ENCODE data around the gene IDUA. TPM values are rescaled to one million over a fixed set of nuclear protein-coding genes. Genes with fewer than 3 reads are reported as not detected.

Gene IDUA
- total RNA-seq, 1 donor from 2014 or later = 1.0 TPM

DNA sequence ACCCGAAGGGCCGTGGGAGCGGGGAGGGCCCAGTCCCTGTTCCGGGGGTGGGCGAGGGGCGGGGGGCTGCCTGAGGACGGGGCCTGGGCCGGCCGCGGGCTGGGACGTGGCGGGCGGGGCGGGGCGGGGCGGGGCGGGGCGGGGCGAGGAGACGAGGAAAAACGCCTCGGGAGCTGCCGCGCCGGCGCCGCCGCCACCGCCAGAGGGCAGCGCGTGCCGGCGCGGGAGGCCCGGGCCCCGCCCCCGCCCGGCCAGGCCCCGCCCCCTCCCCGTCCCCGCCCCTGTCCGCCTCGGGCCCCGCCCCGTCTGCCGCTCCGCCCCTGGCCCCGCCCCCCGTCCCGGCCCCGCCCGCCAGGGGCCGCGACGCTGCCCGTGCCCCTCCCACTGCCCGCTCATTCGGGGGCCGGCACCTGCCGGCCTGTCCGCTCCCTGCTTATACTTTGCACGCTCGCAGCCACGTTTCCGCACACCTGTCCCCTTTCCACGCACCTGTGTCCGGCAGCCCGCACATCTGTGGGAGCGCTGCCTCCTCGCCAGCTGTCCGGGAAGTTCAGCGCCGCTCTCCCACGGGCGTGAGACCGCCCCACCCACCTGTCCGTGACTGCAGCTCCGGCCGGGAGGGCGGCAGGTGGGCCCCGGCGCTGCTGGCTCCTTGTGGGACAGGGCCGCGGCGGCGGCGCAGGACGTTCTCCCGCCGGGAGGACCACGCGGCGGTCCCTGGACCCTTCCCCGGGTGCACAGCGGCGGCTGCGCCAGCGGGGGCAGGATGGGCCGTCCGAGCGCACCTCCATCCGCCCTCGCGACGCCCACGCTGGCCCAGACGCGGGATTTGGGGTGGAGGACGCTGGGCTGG lies 22.9 kb downstream of the IDUA start:
- H3K27me3 ChIP-seq (ENCODE audit: control insufficient read depth in 3 of 3, insufficient read depth in 3 of 3, low read length in 3 of 3) = peaks cover 26 to 32% (median 29%) of the 10 kb centered on the region in 3 donors
- H3K9me3 ChIP-seq (ENCODE audit: control insufficient read depth in 3 of 3, low read length in 3 of 3) = no peaks in the 10 kb centered on the region
- H3K4me1 ChIP-seq (ENCODE audit: control insufficient read depth in 3 of 3, insufficient read depth in 3 of 3, low read length in 3 of 3) = peaks cover 10 to 21% (median 20%) of the 10 kb centered on the region in 3 donors
- peak overlapping the region in 2 of 3 donors; percentile 70 to 77 for H3K9ac ChIP-seq (ENCODE audit: low read depth in 1 of 3, low read length in 3 of 3)
- no peaks in the 10 kb centered on the region for H3K36me3 ChIP-seq (ENCODE audit: control insufficient read depth in 3 of 3, insufficient read depth in 3 of 3, low read length in 3 of 3)
- H3K4me3 ChIP-seq (ENCODE audit: low read length in 3 of 3) = peak overlapping the region; percentile 66 to 81 (median 76)
- no peak overlapping the region for H3K27ac ChIP-seq (ENCODE audit: low read depth, low read length)

DNA sequence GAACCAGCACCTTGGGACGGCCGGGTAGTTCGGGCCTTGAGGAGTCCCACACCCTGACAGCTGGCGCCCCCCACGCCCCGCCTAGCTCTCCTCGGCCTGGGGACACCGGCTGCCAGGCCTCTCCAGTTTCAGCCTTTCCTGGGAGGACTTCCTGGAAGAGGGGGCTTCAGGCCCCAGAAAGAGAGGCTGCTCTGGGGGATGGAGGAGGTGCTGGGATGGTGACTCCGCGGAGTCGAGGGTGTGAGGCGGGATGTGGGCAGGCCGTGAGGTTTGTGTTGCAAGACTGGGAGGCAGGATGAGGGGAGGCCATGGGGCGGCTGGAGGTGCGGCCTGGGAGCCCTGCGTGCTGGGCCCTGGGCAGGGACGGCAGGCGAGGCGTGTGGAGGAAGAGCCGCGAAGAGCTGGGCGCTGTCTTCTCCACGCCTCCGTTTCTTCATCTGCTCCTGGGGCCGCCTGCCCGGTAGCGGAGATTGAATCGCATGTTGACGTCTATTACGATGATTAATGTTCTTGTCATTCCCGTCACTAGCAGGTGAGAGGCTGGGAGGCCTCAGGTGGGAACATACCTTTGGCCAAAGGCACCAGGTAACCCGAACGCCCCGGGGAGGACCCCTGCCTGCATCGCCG lies 23.7 kb downstream of the IDUA start:
- H3K4me3 ChIP-seq (ENCODE audit: low read length in 3 of 3) = peak overlapping the region; percentile 54 to 75 (median 73)
- no peaks in the 10 kb centered on the region for H3K36me3 ChIP-seq (ENCODE audit: control insufficient read depth in 3 of 3, insufficient read depth in 3 of 3, low read length in 3 of 3)
- peak overlapping the region in 1 of 3 donors; percentile 62 for H3K9ac ChIP-seq (ENCODE audit: low read depth in 1 of 3, low read length in 3 of 3)
- H3K27me3 ChIP-seq (ENCODE audit: control insufficient read depth in 3 of 3, insufficient read depth in 3 of 3, low read length in 3 of 3) = peaks cover 18 to 25% (median 21%) of the 10 kb centered on the region in 3 donors
- H3K4me1 ChIP-seq (ENCODE audit: control insufficient read depth in 3 of 3, insufficient read depth in 3 of 3, low read length in 3 of 3) = peaks cover 10 to 21% (median 20%) of the 10 kb centered on the region in 3 donors
- H3K9me3 ChIP-seq (ENCODE audit: control insufficient read depth in 3 of 3, low read length in 3 of 3) = no peaks in the 10 kb centered on the region
- no peak overlapping the region for H3K27ac ChIP-seq (ENCODE audit: low read depth, low read length)

DNA sequence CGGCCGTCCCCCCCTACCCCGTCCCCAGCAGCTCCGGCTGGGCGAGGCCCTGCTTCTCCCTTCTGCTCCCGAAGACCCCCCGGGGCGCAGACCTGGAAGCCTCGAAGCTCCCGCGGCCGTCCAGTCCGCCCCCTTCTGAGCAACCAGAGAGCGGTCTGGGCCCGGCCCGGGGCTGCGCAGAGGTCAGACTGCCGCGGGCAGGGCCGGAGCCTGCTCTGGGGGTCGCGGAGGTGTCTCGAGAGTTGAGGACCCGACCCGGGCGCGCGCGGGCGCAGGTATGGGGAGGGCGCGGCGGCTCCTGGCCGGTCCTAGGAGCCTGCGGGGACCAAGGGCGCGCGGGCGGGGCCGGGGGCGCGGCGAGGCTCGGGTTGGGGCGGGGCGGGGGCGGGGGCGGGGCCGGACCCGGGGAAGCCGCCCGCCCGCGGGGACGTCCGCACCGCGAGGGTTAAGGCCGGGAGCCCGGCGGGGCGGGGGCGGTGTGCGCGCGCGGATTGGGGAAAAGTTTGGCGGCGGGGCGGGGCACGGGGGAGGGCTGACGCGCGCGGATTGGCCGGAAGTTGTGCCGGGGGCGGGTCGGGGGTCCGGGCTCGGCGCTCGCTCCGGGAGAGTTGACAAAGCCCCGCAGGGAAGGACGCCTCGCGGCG lies 24.3 kb downstream of the IDUA start, which contains the start of gene FGFRL1:
Gene FGFRL1, plus strand, starts transcription at position 605 of the 644 bp plus-strand sequence. CDS start 860 bp downstream, outside the sequence.
- Histone ChIP-seq H3K9ac (ENCODE audit: low read depth in 1 of 3, low read length in 3 of 3) (peak within 1 kb of the TSS in 2 of 3 donors; percentile 32 to 62), H3K27ac (ENCODE audit: low read depth, low read length) (no peak within 1 kb of the TSS), H3K4me1 (ENCODE audit: control insufficient read depth in 3 of 3, insufficient read depth in 3 of 3, low read length in 3 of 3) (peaks cover 10 to 21% (median 20%) of the 10 kb centered on the region in 3 donors)

DNA sequence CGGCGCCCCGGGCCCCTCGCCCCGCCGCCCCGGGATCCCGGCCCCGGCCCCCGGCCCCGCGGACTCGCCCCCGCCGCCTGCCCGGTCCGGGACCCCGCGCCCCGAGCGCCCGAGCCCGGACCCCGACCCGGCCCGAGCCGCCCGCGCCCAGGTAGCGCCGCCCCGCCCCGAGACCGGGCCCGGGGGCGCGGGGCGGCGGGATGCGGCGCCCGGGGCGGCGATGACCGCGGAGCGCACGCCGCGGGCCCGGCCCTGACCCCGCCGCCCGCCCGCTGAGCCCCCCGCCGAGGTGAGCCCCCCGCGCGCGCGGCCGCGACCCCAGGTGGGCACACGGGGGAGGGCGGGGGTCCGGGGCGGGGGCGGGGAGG lies 24.8 kb downstream of the IDUA start:
- Histone ChIP-seq H3K4me3 (ENCODE audit: low read length in 3 of 3) (no peak overlapping the region), H3K27me3 (ENCODE audit: control insufficient read depth in 3 of 3, insufficient read depth in 3 of 3, low read length in 3 of 3) (peaks cover 13 to 21% (median 15%) of the 10 kb centered on the region in 3 donors)

More for the DNA sequence above, 24.3 kb downstream of the IDUA start, which contains the start of gene FGFRL1:
- Histone ChIP-seq H3K9me3 (ENCODE audit: control insufficient read depth in 3 of 3, low read length in 3 of 3) (no peaks in the 10 kb centered on the region), H3K36me3 (ENCODE audit: control insufficient read depth in 3 of 3, insufficient read depth in 3 of 3, low read length in 3 of 3) (no peaks in the 10 kb centered on the region), H3K27me3 (ENCODE audit: control insufficient read depth in 3 of 3, insufficient read depth in 3 of 3, low read length in 3 of 3) (peaks cover 16 to 23% (median 19%) of the 10 kb centered on the region in 3 donors), H3K4me3 (ENCODE audit: low read length in 3 of 3) (peak within 1 kb of the TSS in 2 of 3 donors; percentile 45 to 75)

DNA sequence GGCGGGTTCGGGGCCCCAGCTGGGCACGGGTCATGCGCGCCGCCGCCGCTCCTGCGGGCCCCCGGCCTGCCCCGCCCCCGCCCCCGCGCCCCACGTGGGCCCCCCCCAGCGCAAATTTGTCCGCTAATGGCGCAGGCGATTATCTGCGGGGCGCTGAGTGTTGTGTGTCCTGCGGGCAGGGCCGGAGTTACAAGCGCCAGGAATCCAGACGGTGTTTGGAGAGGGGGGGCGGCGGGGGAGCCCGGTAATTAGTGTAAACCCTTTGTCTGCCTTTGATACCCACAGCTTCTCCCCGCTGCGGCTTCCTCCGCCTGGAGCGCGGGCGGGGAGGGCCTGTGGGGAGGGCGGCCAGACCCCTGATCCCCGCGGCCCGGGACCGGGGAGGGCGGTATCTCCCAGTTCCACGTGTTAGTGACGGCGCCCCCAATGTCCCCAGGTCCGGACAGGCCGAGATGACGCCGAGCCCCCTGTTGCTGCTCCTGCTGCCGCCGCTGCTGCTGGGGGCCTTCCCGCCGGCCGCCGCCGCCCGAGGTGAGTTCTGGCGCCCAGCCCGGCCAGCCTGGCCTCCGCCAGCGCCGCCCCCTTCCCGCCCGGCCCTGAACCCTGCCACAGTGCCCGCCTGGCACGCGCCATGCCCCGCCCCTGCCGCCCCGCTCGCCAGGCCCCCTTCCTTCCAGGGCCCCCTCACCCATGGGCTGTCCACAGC lies 25.3 kb downstream of the IDUA start:
- peak overlapping the region in 2 of 3 donors; percentile 43 to 45 for H3K4me3 ChIP-seq (ENCODE audit: low read length in 3 of 3)
- peak overlapping the region in 2 of 3 donors; percentile 32 to 40 for H3K9ac ChIP-seq (ENCODE audit: low read depth in 1 of 3, low read length in 3 of 3)
- H3K36me3 ChIP-seq (ENCODE audit: control insufficient read depth in 3 of 3, insufficient read depth in 3 of 3, low read length in 3 of 3) = no peaks in the 10 kb centered on the region
- H3K27ac ChIP-seq (ENCODE audit: low read depth, low read length) = no peak overlapping the region
- H3K9me3 ChIP-seq (ENCODE audit: control insufficient read depth in 3 of 3, low read length in 3 of 3) = no peaks in the 10 kb centered on the region
- H3K4me1 ChIP-seq (ENCODE audit: control insufficient read depth in 3 of 3, insufficient read depth in 3 of 3, low read length in 3 of 3) = peaks cover 10 to 21% (median 20%) of the 10 kb centered on the region in 3 donors
- H3K27me3 ChIP-seq (ENCODE audit: control insufficient read depth in 3 of 3, insufficient read depth in 3 of 3, low read length in 3 of 3) = peaks cover 8 to 16% (median 11%) of the 10 kb centered on the region in 3 donors

More for the DNA sequence above, 24.8 kb downstream of the IDUA start:
- H3K4me1 ChIP-seq (ENCODE audit: control insufficient read depth in 3 of 3, insufficient read depth in 3 of 3, low read length in 3 of 3) = peaks cover 10 to 21% (median 20%) of the 10 kb centered on the region in 3 donors
- H3K36me3 ChIP-seq (ENCODE audit: control insufficient read depth in 3 of 3, insufficient read depth in 3 of 3, low read length in 3 of 3) = no peaks in the 10 kb centered on the region
- H3K9ac ChIP-seq (ENCODE audit: low read depth in 1 of 3, low read length in 3 of 3) = no peak overlapping the region
- no peaks in the 10 kb centered on the region for H3K9me3 ChIP-seq (ENCODE audit: control insufficient read depth in 3 of 3, low read length in 3 of 3)
- no peak overlapping the region for H3K27ac ChIP-seq (ENCODE audit: low read depth, low read length)

DNA sequence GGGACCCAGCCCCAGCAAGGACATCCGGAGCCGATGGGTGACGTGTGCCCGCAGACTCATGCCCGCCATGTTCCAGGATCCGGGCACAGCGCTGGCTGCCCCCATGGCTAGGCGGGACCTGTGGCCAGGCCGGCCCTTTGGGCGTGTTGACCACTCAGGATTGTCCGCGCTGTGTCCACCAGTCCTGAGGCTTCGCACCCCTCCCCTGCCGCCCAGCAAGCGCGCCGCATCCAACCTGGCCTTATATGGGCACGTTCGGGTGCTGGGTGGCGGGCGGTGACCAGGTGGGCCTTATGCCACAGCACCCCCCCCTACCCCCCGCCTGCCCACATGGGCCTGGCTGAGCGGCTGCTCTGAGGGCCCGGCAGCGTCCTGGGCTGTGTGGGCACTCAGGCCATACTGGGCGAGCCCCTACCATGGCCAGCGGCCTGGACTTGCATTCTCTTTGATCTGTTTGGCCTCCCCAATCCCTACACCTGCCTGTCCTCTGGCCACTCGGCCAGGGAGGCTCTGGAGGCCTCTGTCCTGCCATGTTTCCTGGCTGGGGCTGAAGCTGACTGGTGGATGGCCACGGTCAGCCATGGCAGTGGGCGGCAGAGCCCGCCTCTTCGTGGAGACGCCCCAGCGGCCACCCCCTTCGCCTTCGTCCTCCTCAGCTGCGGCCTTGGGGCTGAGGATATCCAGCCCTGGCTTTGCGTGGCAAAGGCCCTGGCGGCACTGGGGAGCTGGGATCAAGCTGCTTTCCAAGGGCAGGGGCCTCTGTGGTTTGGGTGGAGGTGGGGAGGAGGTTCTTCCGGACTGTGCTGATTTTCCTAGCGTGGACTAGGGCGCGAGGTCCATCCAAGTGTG lies 26.6 kb downstream of the IDUA start:
- Histone ChIP-seq H3K27me3 (ENCODE audit: control insufficient read depth in 3 of 3, insufficient read depth in 3 of 3, low read length in 3 of 3) (peaks cover 0 to 8% (median 7%) of the 10 kb centered on the region in 3 donors), H3K27ac (ENCODE audit: low read depth, low read length) (no peak overlapping the region), H3K9me3 (ENCODE audit: control insufficient read depth in 3 of 3, low read length in 3 of 3) (no peaks in the 10 kb centered on the region), H3K4me1 (ENCODE audit: control insufficient read depth in 3 of 3, insufficient read depth in 3 of 3, low read length in 3 of 3) (peaks cover 10 to 20% (median 19%) of the 10 kb centered on the region in 3 donors), H3K36me3 (ENCODE audit: control insufficient read depth in 3 of 3, insufficient read depth in 3 of 3, low read length in 3 of 3) (no peaks in the 10 kb centered on the region), H3K9ac (ENCODE audit: low read depth in 1 of 3, low read length in 3 of 3) (no peak overlapping the region), H3K4me3 (ENCODE audit: low read length in 3 of 3) (peak overlapping the region in 1 of 3 donors; percentile 0)

DNA sequence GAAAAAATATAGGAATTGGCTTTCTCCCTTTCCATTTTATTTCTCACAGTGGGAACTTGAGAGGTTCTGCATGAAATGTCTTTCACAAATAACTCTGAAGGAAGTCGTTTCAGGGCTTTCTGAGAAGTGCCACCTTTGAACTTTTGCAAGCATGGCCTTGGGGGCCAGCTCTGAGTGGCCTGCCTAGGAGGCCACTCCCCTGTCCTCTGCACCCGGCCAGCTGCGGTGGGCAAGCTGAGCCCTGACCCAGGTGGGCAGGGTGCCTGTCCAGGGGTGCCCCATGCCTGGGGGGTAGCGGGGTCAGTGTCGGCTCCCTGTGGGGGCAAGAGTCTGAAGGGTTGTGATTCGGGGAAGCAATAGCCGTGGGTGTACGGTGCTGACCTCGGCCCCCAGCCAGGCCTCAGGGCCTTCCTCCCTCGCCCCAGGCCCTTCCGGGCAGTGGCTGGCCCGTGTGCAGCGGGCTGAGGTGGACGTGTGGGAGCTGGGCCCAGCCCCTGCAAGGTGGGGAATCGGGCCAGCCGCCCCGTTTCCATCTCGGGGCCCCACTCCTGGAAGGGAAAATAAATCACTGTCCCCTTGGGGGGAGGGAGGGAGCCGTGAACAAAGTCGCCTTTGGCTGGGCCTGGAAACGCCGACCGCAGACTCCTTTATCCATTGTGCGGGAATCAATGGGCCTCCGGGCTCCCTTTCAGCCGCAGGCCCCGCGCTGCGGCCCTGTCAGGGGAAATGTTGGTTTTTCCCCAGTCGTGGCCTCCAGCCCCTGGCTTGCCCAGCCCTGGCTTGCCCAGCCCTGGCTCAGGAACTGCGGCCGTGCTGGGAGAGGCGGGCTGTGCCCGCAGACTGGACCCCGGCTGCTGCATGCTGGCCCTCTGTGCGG lies 27.7 kb downstream of the IDUA start:
- Histone ChIP-seq H3K4me3 (ENCODE audit: low read length in 3 of 3) (no peak overlapping the region), H3K27me3 (ENCODE audit: control insufficient read depth in 3 of 3, insufficient read depth in 3 of 3, low read length in 3 of 3) (no peaks in the 10 kb centered on the region), H3K27ac (ENCODE audit: low read depth, low read length) (no peak overlapping the region), H3K4me1 (ENCODE audit: control insufficient read depth in 3 of 3, insufficient read depth in 3 of 3, low read length in 3 of 3) (peaks cover 3 to 12% (median 11%) of the 10 kb centered on the region in 3 donors), H3K9me3 (ENCODE audit: control insufficient read depth in 3 of 3, low read length in 3 of 3) (no peaks in the 10 kb centered on the region), H3K36me3 (ENCODE audit: control insufficient read depth in 3 of 3, insufficient read depth in 3 of 3, low read length in 3 of 3) (no peaks in the 10 kb centered on the region), H3K9ac (ENCODE audit: low read depth in 1 of 3, low read length in 3 of 3) (no peak overlapping the region)

DNA sequence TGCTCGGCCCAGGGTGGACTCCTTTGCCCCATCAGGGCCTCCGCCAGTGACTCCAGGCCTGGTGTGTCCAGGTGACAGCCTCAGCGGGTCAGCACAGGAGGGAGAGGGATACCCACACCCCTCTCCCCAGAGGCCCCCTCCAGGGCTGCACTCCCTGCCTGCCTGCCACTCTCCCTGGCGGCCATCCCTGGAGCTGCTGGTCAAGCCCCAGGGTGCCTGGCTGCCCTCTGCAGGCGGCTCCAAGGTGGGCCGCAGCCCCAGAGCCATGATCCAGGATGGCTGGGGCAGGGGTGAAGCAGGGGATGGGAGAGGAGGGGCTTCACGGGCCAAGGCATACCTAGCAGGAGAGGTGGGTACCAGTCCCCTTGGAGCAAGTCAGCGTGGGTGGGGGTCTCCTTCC lies 28.3 kb downstream of the IDUA start:
- H3K9ac ChIP-seq (ENCODE audit: low read depth in 1 of 3, low read length in 3 of 3) = no peak overlapping the region
- H3K36me3 ChIP-seq (ENCODE audit: control insufficient read depth in 3 of 3, insufficient read depth in 3 of 3, low read length in 3 of 3) = no peaks in the 10 kb centered on the region
- no peak overlapping the region for H3K27ac ChIP-seq (ENCODE audit: low read depth, low read length)
- peaks cover 3 to 7% (median 6%) of the 10 kb centered on the region in 3 donors for H3K4me1 ChIP-seq (ENCODE audit: control insufficient read depth in 3 of 3, insufficient read depth in 3 of 3, low read length in 3 of 3)
- H3K27me3 ChIP-seq (ENCODE audit: control insufficient read depth in 3 of 3, insufficient read depth in 3 of 3, low read length in 3 of 3) = no peaks in the 10 kb centered on the region
- H3K9me3 ChIP-seq (ENCODE audit: control insufficient read depth in 3 of 3, low read length in 3 of 3) = no peaks in the 10 kb centered on the region
- H3K4me3 ChIP-seq (ENCODE audit: low read length in 3 of 3) = no peak overlapping the region

Data from skeletal muscle tissue (tissue), 4 donors.